Amygdala (tissue), 56 donors: ENCODE results near the gene TMEM204.

Source experiments
- DNase-seq, 56 donors: peaks; one replicate each; lab custom pipeline; 2025; lab: John Stamatoyannopoulos, UW

TMEM204 gene

GRCh38 chr16:1535391-1536291 is 2.2 kb downstream of the TMEM204 start:
- DNase-seq = no peak

- no peak for DNase-seq
Measured at GRCh38 chr16:1536601-1537000, 3.1 kb downstream of the TMEM204 start.

- DNase-seq = no peak
Measured at GRCh38 chr16:1537138-1537577, 3.7 kb downstream of the TMEM204 start.

- DNase-seq = no peak
Measured at GRCh38 chr16:1537763-1538289, 4.4 kb downstream of the TMEM204 start.

GRCh38 chr16:1538804-1539520 is 5.5 kb downstream of the TMEM204 start:
- DNase-seq = no peak

- no peak for DNase-seq
Measured at GRCh38 chr16:1539720-1540555, 6.5 kb downstream of the TMEM204 start.

GRCh38 chr16:1540556-1540855 is 7.0 kb downstream of the TMEM204 start:
- no peak for DNase-seq

- DNase-seq = no peak
Measured at GRCh38 chr16:1541293-1542165, 8.1 kb downstream of the TMEM204 start.

GRCh38 chr16:1542166-1542500 is 8.7 kb downstream of the TMEM204 start:
- no peak for DNase-seq

- DNase-seq = no peak
Measured at GRCh38 chr16:1542533-1542932, 9.1 kb downstream of the TMEM204 start.

GRCh38 chr16:1543085-1543896 is 9.8 kb downstream of the TMEM204 start:
- peak in 7 of 56 donors; percentile 3 to 46 (median 16) for DNase-seq

GRCh38 chr16:1545044-1546040 is 11.9 kb downstream of the TMEM204 start:
- no peak for DNase-seq

- no peak for DNase-seq
Measured at GRCh38 chr16:1546430-1546829, 13.0 kb downstream of the TMEM204 start.

- no peak for DNase-seq
Measured at GRCh38 chr16:1548233-1548632, 14.8 kb downstream of the TMEM204 start.

- no peak for DNase-seq
Measured at GRCh38 chr16:1548727-1549126, 15.3 kb downstream of the TMEM204 start.

GRCh38 chr16:1550069-1550468 is 16.6 kb downstream of the TMEM204 start:
- no peak for DNase-seq

- no peak for DNase-seq
Measured at GRCh38 chr16:1550696-1551095, 17.2 kb downstream of the TMEM204 start.

GRCh38 chr16:1551166-1551565 is 17.7 kb downstream of the TMEM204 start:
- no peak for DNase-seq
